NCI-H187 treated with DMSO at 0.1 percent for 48 hours (cell line): ENCODE results near the gene TRIP10.

Source experiments
- DNase-seq: peaks from one replicate; lab custom pipeline; 2025; lab: John Stamatoyannopoulos, UW

The TRIP10 gene

GRCh38 chr19:6725513-6726231 lies 13.8 kb upstream of the TRIP10 start:
- DNase-seq = no peak

DNA sequence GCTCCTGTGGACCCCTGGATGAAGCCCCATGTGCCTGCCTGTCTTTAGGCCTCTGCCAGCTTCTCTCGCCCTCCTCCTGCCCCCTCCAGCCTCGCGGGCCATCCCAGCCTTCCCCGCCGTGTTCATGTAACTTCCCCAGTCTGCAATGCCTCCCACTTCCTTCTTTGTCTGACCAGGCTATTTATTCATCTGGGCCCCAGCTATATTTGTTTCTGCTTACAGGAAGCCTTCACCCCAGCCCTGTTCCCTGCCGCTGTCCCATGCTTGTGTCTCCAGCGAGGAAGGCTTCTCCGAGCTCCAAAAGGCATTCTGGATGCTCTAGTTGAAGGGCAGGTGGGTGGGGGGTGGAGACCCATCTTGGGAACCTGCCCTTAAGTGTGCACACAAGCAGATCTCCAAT lies 11.1 kb upstream of the TRIP10 start:
- no peak for DNase-seq

DNA sequence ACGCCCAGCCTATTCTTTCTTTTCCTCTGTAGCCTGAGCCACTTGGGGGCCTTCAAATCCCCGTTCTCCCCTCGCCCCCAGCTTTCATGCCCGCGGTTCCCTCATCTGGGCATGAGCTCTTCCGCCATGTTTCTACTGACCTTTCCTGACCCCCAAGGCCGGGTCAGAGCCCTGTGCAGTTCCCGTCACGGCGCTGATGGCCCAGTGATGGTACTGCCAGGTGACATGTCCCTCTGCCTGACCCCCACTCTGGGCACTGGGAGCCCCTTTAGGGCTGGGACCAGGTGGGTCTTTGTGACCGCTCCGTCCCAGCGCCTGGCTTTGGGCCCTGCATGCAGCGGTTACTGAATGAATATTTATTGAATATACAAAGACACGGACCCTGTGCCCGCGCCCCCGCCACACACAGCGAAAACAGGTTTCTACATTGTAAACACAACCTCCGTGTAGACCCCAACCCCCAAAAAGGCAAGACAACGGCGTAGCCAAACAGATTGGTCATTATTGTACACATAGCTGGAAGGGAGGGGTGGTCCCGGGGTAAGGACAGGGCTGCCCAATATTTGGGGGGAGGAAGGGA lies 9.8 kb upstream of the TRIP10 start:
- no peak for DNase-seq

GRCh38 chr19:6730153-6730804 lies 9.2 kb upstream of the TRIP10 start:
- no peak for DNase-seq

- no peak for DNase-seq
Observed at GRCh38 chr19:6730941-6731670, 8.4 kb upstream of the TRIP10 start.

GRCh38 chr19:6731822-6732221 lies 7.7 kb upstream of the TRIP10 start:
- no peak for DNase-seq

DNA sequence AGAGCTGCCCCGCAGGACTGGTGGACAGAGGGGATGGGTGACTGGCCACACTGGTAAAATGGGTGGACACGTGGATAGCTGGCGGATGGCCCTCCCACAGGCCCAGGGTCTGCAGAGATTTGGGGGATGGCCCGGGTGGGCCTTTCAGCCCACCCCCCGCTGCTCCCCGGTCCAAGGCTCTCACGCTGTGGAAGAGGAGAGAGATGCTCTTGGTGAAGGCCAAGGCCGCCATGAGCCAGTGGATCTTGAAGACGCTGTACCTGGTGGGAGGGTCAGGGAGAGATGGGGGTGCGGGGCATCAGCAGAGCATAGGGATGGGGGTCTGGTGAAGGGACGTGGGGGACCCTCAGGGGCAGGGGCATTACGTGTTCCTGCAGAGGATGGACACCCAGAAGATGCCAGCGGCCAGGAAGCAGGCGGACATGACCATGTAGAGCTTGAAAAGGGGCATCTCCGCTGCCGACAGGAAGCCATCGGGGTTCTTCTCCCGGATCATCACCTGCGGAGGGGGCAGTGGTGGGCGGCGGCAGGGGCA lies 6.6 kb upstream of the TRIP10 start:
- DNase-seq = no peak

- no peak for DNase-seq
Observed at GRCh38 chr19:6733338-6734095, 6.0 kb upstream of the TRIP10 start.

DNA sequence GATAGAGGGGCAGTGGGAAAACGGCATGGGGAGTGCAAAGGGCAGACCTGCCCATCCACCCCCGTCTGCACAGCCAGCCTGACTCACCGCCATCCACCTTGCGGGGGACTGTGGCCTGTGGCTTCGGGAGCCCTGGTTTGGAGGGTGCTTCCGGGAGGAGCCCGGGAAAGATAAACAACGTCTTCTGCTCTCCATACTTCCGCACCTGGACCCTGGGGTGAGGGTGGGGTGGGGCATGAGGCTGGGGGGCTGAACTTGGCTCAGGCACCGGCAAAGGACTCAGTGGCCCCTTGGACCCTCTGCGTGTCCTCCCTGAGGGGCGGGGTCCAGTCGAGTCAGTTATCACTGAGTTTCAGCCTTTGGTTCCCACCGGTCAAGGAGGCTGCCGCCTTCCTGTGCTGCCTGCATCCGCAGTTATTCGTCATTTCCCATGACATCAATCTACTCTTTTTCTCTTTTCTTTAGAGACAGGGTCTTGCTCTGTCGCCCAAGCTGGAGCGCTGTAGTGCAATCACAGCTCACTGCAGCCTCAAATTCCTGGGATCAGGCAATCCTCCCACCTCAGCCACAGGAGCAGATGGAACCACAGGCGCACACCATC lies 5.3 kb upstream of the TRIP10 start:
- DNase-seq = no peak

DNA sequence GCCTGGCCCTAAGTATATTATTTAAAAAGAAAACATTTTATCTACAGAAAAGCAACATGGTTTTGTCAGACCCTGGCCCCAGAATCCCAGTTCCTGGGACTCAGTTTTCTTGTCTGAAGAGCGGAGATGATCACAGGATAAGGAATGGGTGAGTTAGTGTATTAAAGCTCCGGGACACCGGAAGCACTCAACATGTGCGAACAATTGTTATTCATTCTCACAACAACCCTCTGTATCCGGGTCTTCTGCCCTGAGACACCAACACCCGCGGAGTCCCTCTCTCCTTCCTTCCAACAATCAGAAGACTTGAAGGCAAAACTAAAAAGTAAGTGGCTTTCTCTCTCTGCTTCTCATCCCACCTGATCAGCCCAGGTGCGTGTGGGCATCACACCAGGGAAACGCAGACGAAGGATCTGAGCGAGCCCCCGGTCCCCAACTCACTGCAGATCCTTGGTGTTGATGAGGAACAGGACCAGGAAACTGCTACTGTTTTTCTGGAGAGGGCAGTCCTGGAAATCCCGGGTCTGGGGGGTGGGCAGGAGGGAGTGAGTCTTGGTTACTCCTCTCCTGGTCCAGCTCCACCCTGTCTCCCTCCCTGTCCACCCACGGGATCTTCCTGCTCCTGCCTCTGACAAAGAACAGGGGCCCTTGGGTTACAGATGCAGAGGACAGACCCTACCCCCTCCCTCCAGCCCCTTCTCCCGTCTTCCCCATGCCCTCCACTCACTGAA lies 4.1 kb upstream of the TRIP10 start:
- DNase-seq = no peak

DNA sequence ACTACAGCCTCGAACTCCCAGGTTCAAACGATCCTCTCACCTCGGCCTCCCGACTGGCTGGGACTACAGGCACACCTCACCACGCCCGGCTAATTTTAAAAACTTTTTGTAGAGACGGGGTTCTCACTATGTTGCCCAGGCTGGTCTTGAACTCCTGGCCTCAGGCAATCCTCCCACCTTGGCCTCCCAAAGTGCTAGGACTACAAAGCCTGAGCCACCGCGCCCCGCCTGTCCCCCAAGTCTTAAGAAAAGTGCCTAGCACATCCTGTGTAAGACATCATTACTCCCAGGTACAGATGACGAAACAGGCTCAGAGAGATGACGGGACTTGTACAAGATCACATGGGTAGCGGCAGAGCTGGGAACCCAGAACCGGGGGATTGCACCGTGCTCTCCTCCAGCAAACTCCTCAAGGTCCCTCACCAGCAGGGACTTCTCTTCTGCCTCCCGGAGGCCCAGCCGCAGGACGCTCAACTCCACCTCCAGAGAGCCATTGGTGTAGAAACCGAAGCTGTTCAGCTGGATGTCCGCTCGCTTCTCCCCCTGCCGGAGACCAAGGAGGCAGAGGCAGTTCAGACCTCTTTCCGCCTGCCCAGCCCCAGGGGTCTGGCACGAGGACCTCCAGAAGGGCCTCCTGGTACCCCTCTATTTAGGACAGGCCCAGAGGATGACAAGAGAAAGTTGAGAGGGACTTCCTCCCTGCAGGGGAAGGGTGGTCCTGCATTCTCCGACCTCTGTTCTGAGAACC lies 3.1 kb upstream of the TRIP10 start:
- no peak for DNase-seq

DNA sequence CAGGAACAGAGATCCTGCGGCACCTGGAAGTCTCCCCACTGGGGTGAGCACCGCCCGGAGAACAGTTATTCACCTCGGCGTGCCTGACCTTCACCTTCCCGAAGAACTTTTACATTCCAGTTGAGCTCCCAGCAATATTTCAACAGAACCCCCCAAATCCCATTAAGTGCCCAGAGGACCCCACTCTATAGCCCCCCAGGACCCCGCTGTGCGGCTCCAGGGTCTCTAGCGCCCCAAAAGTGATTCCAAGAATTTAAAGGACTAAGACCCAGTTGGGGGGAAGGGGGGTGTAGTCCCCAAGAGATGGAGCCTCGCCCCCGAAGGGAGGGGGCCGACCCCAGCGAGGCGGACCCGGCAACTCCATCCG lies 2.6 kb upstream of the TRIP10 start:
- DNase-seq = no peak

DNA sequence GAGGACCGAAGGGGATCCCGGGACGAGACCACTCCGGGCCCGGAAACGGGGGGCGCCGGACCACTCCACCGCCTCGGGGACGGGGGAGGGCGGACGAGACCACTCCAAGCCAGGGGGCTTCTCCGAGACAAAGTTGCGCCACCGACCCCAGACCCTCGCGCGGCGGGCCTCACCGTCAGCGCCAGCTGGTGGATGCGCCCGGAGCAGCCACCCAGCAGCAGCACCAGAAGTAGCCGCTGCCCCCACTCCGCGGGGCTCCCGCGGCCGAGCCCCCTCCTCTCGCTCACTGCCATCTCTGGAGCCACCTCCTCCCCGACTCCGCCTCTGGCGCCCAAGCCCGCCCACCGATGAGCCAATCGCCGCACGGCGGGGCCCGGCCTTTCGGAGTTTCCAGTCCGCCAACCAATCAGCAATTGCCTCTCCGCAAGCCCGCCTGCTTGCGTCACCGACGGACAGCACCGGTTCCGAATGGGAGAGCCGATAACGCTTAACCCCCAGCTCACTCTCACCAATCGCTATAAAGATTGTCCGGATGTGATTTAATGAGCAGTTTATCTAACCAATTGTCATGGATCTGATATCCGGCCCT lies 2.1 kb upstream of the TRIP10 start, which contains the start of gene GPR108:
TSS of gene GPR108 (minus strand) at position 297 of the 589 bp plus-strand sequence. CDS start at position 293, 4 bp downstream.
- peak; percentile 35 for DNase-seq

- DNase-seq = no peak
Observed at GRCh38 chr19:6737873-6738786, 1.4 kb upstream of the TRIP10 start.

DNA sequence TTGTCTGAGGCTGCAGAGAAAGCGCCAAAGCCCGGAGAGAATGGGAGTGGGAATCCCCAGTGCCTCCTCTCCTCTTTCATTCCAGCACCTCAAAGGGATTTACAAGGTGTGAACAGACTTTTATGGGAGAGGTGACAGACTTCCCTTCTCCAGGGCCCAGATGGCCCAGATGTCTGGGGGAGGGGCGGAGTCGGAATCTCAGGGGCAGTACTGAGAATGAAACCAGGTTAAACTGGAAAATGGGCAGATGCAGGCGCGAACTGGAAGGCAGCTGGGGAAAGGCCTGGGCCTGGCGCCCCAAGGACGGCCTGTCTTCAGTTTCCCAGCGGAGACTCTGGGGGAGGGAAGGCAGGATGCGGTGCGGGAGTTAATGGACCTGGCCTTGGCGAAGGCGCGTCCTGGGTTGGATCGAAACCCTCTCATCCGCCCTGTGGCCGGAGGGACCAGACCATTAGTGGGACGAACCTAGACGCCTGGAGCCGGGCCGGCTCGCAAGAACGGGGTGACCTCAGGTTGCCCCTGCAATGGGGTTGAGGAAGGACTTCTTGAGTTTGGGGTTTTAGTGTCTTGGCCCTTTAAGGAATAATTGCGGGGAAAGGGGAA lies 592 bp upstream of the TRIP10 start:
- no peak for DNase-seq

- DNase-seq = no peak
Observed at GRCh38 chr19:6739883-6740588, 556 bp downstream of the TRIP10 start.

GRCh38 chr19:6740589-6741343 lies 1.3 kb downstream of the TRIP10 start:
- no peak for DNase-seq
